Smooth muscle cell (in vitro differentiated cells): Measurements from ENCODE around the gene ENHO. TPM values are rescaled to one million over a fixed set of nuclear protein-coding genes. Genes with fewer than 3 reads are reported as not detected.

Source experiments
- DNase-seq: peaks from one replicate; lab custom pipeline; 2025; ENCODE audit not compliant: unreplicated experiment; lab: John Stamatoyannopoulos, UW
- H2AFZ ChIP-seq: fragments of 200-600 bp; sonication (generic); 2 replicates; pipeline ENCODE4 v1.6.0; 2016; ENCODE audit warnings: antibody characterized with exemption, low read depth, mild to moderate bottlenecking
- H3F3A ChIP-seq: fragments of 200-600 bp; sonication (generic); 2 replicates; pipeline ENCODE4 v1.6.0; 2017; ENCODE audit warnings: antibody characterized with exemption, low read depth
- H3K27ac ChIP-seq: fragments of 200-600 bp; sonication (generic); 2 replicates; pipeline ENCODE4 v1.5.1; 2016; ENCODE audit warnings: low read depth, mild to moderate bottlenecking
- H3K27me3 ChIP-seq: fragments of 200-600 bp; sonication (generic); 2 replicates; pipeline ENCODE4 v1.6.1; 2016; ENCODE audit warnings: low read depth, mild to moderate bottlenecking
- H3K36me3 ChIP-seq: fragments of 200-600 bp; sonication (generic); 2 replicates; pipeline ENCODE4 v1.5.1; 2016; ENCODE audit warnings: low read depth
- H3K4me1 ChIP-seq: fragments of 200-600 bp; sonication (generic); 2 replicates; pipeline ENCODE4 v1.5.1; 2016; ENCODE audit warnings: low read depth
- H3K4me2 ChIP-seq: fragments of 200-600 bp; sonication (generic); 2 replicates; pipeline ENCODE4 v1.6.0; 2016; ENCODE audit warnings: mild to moderate bottlenecking
- H3K4me3 ChIP-seq: fragments of 200-600 bp; sonication (generic); 2 replicates; pipeline ENCODE4 v1.5.1; 2016; ENCODE audit warnings: mild to moderate bottlenecking
- H3K79me2 ChIP-seq: fragments of 200-600 bp; sonication (generic); 2 replicates; pipeline ENCODE4 v1.6.0; 2016; ENCODE audit warnings: low read depth, mild to moderate bottlenecking
- H3K9ac ChIP-seq: fragments of 200-600 bp; sonication (generic); 2 replicates; pipeline ENCODE4 v1.6.0; 2016; ENCODE audit warnings: low read depth
- H3K9me3 ChIP-seq: fragments of 200-600 bp; sonication (generic); replicated peaks from 2 replicates; pipeline ENCODE4 v1.5.1; 2016; ENCODE audit warnings: low read depth
- H4K20me1 ChIP-seq: fragments of 200-600 bp; sonication (generic); 2 replicates; pipeline ENCODE4 v1.6.0; 2016; ENCODE audit warnings: low read depth
- CTCF ChIP-seq: fragments of 200-600 bp; sonication (generic); IDR thresholded peaks from 2 replicates; pipeline ENCODE4 v1.5.1; 2017; ENCODE audit warnings: borderline replicate concordance, mild to moderate bottlenecking, antibody characterized with exemption; ENCODE audit not compliant: insufficient read depth, poor library complexity, severe bottlenecking
- WGBS: methylation state at CpG from one replicate; pipeline ENCODE4 v1.1.7; 2016; ENCODE audit warnings: low lambda C conversion rate; 5-methylcytosine and 5-hydroxymethylcytosine counted together
- polyA plus RNA-seq: library from polyadenylated mRNA; unstranded; fragments of >200 nt; fragmentation: Nextera tagmentation; extraction: Ambion mirVana; gene quantifications from 2 replicates; pipeline ENCODE4 v1.2.1, GENCODE V29; 2016
- total RNA-seq: library from RNA; depleted of rRNA; stranded (reverse); fragments of >200 nt; gene quantifications from 2 replicates; pipeline ENCODE4 v1.2.3, GENCODE V29; 2014

Gene ENHO
- total and polyA plus RNA-seq, 2 experiments from 2014 or later = 0.97 TPM; not detected in 1

- DNase-seq = no peak
- Histone ChIP-seq H3K9ac (no peak overlapping the region), H3K4me2 (no peak overlapping the region), H2AFZ (no peak overlapping the region), H3K27ac (no peak overlapping the region), H3K9me3 (no peaks in the 10 kb centered on the region), H3K4me1 (peaks cover 37% of the 10 kb centered on the region), H3K4me3 (no peak overlapping the region), H3K27me3 (no peaks in the 10 kb centered on the region), H3F3A (no peaks in the 10 kb centered on the region), H4K20me1 (peaks cover 3% of the 10 kb centered on the region), H3K36me3 (no peaks in the 10 kb centered on the region), H3K79me2 (no peaks in the 10 kb centered on the region)
- no peak for TF ChIP-seq CTCF
- 94% methylated on average over 6 of the region's 6 CpGs for WGBS
Observed at GRCh38 chr9:34566972-34567371, 44.2 kb upstream of the ENHO start.

GRCh38 chr9:34566322-34566721 lies 43.5 kb upstream of the ENHO start:
- WGBS = 74% methylated on average over 8 of the region's 8 CpGs
- Histone ChIP-seq H3K27ac (no peak overlapping the region), H3K4me1 (peaks cover 37% of the 10 kb centered on the region), H2AFZ (no peak overlapping the region), H3F3A (no peaks in the 10 kb centered on the region), H3K9me3 (no peaks in the 10 kb centered on the region), H3K9ac (no peak overlapping the region), H3K27me3 (no peaks in the 10 kb centered on the region), H4K20me1 (peaks cover 3% of the 10 kb centered on the region), H3K4me2 (no peak overlapping the region), H3K79me2 (no peaks in the 10 kb centered on the region), H3K4me3 (no peak overlapping the region), H3K36me3 (no peaks in the 10 kb centered on the region)
- no peak for DNase-seq
- TF ChIP-seq CTCF = no peak

- Histone ChIP-seq H3K36me3 (no peaks in the 10 kb centered on the region), H3K27me3 (no peaks in the 10 kb centered on the region), H3K9me3 (no peaks in the 10 kb centered on the region), H3K79me2 (no peaks in the 10 kb centered on the region), H3K4me1 (peaks cover 41% of the 10 kb centered on the region), H3K27ac (no peak overlapping the region), H2AFZ (no peak overlapping the region), H4K20me1 (peaks cover 2% of the 10 kb centered on the region), H3F3A (no peaks in the 10 kb centered on the region), H3K9ac (no peak overlapping the region), H3K4me2 (no peak overlapping the region), H3K4me3 (no peak overlapping the region)
- WGBS = 82% methylated on average over 8 of the region's 8 CpGs
- no peak for DNase-seq
- no peak for TF ChIP-seq CTCF
Observed at GRCh38 chr9:34565856-34566255, 43.1 kb upstream of the ENHO start.

GRCh38 chr9:34564617-34565016 lies 41.8 kb upstream of the ENHO start:
- Histone ChIP-seq H3K27ac (no peak overlapping the region), H2AFZ (no peak overlapping the region), H3K36me3 (no peaks in the 10 kb centered on the region), H3K4me2 (no peak overlapping the region), H3K9ac (no peak overlapping the region), H3K4me1 (peaks cover 44% of the 10 kb centered on the region), H4K20me1 (no peaks in the 10 kb centered on the region), H3K4me3 (no peak overlapping the region), H3K27me3 (no peaks in the 10 kb centered on the region), H3F3A (peaks cover 9% of the 10 kb centered on the region), H3K79me2 (no peaks in the 10 kb centered on the region), H3K9me3 (no peaks in the 10 kb centered on the region)
- no peak for TF ChIP-seq CTCF
- DNase-seq = no peak
- 94% methylated on average over 16 of the region's 16 CpGs for WGBS
